ENCODE results near the gene STRIP2.
"Not testable (repeated sequence)": the region's sequence is repeated elsewhere in the genome, so short reads cannot be mapped to it uniquely, and the experiment has no call there.

Gene STRIP2

GRCh38 chr7:129498021-129498420 lies 63.8 kb downstream of the STRIP2 start:
- DNase-seq = no peak

DNA sequence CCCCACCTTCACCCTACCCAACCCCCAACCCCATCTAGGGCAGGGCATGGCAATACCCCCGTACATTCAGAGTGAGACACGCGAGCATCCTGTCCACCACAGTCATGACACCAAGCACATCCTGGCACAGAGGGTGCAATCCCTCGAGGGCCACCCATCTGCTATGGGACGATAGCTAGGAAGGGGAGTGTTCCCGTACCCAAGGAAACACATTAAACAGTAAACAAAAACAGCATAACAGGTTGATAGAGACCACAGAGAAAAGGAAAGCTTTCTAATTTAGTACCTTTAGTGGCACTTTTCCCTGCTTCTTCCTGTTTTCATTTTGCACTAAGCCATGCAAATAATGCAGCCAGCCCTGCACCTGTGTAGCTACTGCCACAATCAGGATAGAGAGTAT lies 65.8 kb downstream of the STRIP2 start:
- peak; percentile 34 for DNase-seq

GRCh38 chr7:129501760-129502707 lies 67.8 kb downstream of the STRIP2 start, which contains the start of gene SMKR1:
SMKR1 (plus strand) TSS chr7:129502531; CDS start chr7:129502825, 294 bp downstream.
- DNase-seq = peak; percentile 98

- DNase-seq = peak; percentile 81
Observed at GRCh38 chr7:129502708-129503685, 68.8 kb downstream of the STRIP2 start.

DNA sequence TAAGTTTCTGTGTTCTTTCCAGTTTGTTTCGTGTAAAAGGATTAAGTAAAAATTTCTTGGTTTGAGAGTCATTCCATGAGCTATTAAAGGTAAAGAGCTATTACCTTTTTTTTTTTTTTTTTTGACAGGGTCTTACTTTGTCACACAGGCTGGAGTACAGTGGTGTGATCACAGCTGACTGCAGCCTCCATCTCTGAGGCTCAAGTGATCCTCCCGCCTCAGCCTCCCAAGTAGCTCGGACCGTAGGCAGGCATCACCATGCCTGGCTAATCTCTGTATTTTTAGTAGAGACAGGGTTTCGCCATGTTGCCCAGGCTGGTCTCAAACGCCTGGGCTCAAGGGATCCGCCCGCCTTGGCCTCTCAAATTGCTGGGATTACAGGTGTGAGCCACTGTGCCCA lies 69.5 kb downstream of the STRIP2 start:
- DNase-seq = no peak

- DNase-seq = no peak
Observed at GRCh38 chr7:129512192-129512591, 78.0 kb downstream of the STRIP2 start.

DNA sequence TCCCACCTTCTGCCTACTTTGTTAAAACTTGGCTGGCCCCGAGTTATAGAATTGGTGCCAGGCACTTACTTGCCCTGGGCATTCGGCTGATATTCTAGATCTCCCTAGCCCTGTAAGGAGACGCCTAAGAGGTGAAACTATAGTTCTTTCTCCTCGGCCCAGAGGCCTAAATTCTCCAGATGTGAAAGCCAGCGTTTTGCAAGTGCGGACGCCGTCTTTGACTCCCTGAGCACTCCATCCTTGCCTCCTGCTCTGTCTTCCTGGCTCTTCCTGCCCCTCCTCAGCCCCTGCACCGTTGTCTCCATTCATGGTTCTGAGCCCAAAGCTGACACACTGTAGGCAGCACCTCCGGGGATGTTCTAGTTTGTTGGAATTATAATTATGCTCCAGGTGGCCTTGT lies 79.3 kb downstream of the STRIP2 start:
- DNase-seq = no peak

- DNase-seq = no peak
Observed at GRCh38 chr7:129514683-129515082, 80.5 kb downstream of the STRIP2 start.

- no peak for DNase-seq
Observed at GRCh38 chr7:129515381-129515780, 81.1 kb downstream of the STRIP2 start.

- DNase-seq = no peak
Observed at GRCh38 chr7:129517931-129518330, 83.7 kb downstream of the STRIP2 start.

DNA sequence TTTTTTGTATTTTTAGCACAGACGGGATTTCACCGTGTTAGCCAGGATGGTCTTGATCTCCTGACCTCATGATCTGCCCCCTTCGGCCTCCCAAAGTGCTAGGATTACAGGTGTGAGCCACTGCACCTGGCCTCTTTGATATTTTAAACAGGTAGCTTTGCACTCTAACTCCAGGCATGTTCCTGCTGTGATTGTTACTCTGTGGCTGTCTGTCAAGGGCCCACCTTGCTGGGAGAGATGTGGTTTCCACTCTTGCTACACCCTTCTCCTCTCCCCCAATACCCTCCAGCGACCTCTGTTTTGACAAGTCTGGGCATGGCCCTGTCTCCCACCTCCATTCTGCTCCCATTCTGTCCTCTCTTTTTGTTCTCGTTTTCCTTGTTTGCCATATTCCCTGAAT lies 85.2 kb downstream of the STRIP2 start:
- DNase-seq = no peak

DNA sequence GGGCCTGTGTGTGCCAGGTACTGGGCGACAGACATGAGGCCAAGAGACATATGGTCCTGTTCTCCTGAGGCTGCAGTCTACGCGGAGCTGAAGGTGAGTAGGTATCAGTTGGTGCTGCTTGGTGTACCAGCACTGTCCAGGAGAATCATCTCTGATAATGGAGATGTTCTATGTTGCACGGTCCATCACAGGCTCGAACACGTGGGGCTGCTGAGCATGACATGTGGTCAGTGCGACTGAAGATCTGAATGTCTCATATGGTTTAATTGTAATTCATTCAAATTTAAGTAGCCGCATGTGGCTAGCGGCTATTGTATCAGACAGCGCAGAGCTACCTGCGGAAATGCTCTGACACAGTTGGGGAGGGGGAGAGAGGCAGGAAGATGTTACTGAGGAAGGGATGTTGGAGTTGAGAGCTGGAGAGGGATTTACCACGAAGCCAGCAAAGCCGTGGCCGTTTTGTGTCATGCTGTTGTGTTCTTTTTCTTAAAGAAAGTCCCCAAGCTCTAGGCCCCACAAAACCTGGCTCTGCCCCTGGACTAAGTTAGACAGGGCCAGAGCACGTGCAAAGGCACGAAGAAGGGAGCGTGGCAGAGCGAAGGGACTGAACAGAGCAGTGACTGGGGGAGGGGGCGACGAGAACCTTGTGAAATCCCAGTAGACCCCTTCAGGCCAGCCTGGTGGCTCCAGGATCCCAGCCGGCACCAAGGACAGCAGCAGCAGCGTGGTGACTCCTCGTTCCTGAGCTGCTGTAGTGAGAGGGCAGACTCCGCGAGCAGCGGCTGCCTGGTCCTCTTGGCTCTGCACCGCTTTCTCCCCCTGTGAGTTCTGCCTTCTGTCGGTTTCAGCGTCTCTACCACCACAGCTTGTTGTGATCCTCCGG lies 88.1 kb downstream of the STRIP2 start:
- DNase-seq = peak; percentile 31

GRCh38 chr7:129522971-129523340 lies 88.7 kb downstream of the STRIP2 start:
- DNase-seq = no peak

DNA sequence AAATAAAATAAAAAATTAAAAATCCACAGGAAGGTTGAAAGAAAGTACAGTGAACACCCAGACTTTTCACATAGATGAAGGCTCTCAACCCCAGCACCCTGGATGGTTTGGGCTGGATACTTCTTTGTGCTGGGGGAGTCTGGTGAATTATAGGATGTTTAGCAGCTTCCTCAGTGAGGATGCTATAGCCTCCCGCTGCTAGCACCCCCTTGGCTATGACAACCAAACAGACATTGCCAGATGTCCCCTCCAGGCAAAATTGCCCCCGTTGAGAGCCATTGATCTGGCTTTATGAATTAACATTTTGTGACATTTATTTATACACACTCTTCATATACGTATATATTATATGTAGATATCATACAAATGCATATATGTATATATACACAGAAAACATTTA lies 89.7 kb downstream of the STRIP2 start:
- DNase-seq = no peak

DNA sequence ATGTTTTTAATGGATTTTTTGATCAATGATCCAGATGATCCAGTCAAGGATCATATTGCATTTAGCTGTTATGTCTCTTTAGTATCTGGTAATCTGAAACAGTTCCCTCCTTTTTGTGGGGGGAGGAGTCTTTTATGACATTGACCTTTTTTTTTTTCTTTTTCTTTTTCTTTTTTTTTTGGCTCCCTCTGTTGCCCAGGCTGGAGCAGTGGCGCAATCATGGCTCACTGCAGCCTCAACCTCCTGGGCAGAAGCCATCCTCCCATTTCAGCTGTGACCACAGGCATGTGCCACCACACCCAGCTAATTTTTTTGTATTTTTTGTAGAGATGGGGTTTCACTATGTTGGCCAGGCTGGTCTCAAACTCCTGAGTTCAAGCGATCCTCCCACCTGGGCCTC lies 90.2 kb downstream of the STRIP2 start:
- DNase-seq = peak; percentile 30

DNA sequence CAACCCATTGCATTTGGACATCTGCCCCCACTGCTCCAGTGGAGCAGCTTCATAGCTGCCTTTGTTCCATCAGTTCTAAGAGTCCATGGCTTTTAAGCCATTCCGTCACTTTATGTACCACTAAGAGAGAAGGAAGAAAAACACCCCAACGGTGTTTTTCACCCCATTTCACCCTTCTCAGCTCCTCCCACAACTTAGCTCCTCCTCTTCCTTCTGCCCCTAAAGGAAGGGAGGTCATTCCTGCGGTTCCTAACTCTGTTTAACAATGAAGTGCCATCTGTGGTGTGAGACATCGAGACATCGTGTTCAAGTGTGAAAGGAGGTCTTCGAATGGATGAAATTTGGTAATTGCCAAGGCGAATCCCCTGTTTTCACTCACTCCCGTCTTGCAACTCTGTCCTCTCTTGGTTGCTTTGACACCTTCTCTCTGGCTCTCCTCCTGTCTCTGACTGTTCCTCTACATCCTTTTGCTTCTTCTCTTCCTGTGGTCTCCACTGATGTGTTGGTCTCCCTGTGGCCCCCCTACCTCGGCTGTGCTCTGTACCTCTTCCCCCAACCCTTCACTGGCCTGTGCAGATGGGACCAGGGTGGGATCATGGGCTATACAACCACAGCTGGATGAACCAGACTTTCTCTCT lies 91.1 kb downstream of the STRIP2 start:
- no peak for DNase-seq

- no peak for DNase-seq
Observed at GRCh38 chr7:129529643-129530042, 95.4 kb downstream of the STRIP2 start.

DNA sequence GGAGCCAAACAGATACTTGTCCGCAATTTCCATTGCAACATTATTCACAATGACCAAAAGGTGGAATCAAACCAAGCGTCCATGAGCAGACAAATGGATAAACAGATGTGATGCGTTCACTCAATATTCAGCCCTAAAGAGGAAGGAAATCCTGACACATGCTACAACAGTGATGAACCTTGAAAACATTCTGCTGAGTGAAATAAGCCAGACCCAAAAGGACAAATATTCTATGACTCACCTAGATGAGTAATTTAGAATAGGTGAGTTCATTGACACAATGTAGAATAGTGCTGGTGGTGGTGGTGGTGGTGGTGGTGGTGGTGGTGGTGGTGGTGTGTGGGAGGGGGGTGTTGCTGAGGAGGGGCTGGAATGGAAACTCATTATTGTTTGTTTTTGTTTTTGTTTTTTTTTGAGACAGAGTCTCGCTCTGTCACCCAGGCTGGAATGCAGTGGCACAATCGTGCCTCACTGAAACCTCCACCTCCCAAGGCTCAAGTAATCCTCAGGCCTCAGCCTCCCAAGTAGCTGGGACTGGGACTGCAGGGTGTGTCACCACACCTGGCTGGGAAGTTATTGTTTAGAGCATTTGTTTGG lies 96.7 kb downstream of the STRIP2 start:
- DNase-seq = peak; percentile 64

DNA sequence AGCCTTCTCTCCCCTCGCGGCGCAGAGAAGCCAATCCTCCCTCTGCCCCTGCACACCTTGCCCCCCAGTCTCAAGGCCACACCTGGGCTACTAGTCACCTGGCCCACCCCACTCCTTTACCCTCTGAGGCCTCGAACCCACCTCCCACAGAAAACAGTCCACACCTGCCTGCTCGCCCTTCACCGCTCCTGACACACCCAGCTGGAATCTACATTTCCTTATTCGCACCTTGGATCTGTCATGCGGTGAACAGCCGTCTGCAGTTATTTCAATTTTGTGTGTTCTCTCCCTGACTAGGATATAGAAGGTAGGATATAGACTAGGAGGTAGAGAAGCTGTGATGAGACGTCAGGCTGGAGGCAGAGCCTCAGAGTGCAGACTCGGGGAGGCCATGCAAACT lies 97.5 kb downstream of the STRIP2 start:
- no peak for DNase-seq

GRCh38 chr7:129532375-129532774 lies 98.1 kb downstream of the STRIP2 start:
- DNase-seq = no peak

- DNase-seq = not testable (repeated sequence)
Observed at GRCh38 chr7:129534558-129535274, 100.5 kb downstream of the STRIP2 start.

Data from DMS53 (cell line).